Tracheal epithelial cell (primary cell): ENCODE results near the gene OSCAR. TPM values are rescaled to one million over a fixed set of nuclear protein-coding genes. Genes with fewer than 3 reads are reported as not detected.

Experiments
- total RNA-seq: library from RNA; depleted of rRNA; stranded (reverse); fragments of >200 nt; gene quantifications from 2 replicates; pipeline ENCODE4 v1.2.1, GENCODE V29; 2014

OSCAR gene
- 0.72 and 1.1 TPM in 2 replicates for total RNA-seq

DNA sequence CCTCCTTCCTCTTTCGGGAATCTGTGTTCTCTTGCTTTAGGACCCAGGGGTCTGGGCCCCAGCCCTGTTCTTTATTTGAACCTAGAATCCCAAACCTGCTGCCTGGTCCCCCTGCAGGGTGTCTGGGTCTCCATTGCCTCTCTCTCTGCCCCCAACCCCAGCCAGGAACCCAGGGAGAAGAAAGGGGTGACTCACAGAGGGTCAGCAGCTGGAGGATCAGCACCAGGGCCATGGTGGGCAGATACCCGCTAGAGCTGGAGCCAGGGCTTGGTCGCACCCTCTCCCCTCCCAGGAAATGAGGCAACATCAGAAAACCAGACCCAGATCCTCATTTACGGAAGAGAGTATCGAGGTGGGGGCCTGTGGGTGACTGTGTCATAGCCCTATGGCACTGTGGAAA is at the start of gene OSCAR:
Gene OSCAR, minus strand, starts transcription at position 243 of the 400 bp plus-strand sequence. Its CDS starts 11 bp downstream, at position 232.

GRCh38 chr19:54137699-54138488 is 37.3 kb upstream of the OSCAR start, which contains the start of gene CNOT3:
Gene CNOT3 (plus strand): TSS chr19:54137762. CDS start chr19:54142979, 5,217 bp downstream.

DNA sequence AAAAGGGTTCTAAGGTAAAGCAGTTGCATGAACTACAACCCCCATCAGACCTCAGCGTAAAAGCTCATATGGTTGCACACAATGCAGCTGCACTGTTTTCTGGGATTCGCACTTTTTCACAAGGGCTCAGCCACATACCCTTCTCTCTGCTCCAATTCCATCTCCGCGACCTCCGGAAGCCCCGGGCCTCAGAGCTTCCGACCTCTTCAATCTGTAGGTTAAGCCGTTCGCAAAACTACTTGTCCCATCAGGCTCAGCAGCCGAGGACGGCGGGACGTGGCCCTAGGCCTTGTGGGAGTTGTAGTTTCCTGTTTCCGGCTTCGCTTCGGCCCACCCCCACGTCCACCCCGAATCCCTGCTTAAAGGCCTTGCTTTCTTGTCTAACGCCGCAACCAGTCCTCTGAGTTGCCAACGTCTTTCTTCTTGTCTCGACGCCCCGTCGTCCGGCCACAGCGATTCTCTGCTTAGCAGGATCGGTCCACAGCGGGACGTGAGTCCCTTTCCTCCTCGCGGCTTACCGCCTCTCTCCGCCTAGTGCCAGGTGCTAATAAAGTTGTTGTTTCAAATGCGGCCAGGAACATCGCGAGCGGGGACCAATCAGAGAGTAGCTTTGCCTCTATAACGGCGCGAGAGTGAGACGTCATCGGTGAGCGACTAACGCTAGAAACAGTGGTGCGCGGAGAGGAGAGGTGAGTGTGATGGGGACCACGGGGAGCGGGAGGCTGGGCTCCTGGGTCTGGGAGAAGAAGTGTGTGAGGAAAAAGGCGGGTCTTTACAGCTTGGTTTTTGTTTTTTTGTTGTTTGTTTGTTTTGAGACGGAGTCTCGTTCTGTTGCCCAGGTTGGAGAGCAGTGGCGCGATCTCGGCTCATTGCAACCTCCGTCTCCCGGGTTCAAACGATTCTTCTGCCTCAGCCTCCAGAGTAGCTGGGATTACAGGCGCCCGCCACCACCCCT is 14.8 kb upstream of the OSCAR start, which contains the start of the genes PRPF31 and TFPT:
Gene PRPF31, plus strand, starts transcription at position 646 of the 955 bp plus-strand sequence. CDS start 2,525 bp downstream, outside the sequence.
Gene TFPT, minus strand, starts transcription at position 549 of the 955 bp plus-strand sequence. Its CDS starts 388 bp downstream, at position 161.

DNA sequence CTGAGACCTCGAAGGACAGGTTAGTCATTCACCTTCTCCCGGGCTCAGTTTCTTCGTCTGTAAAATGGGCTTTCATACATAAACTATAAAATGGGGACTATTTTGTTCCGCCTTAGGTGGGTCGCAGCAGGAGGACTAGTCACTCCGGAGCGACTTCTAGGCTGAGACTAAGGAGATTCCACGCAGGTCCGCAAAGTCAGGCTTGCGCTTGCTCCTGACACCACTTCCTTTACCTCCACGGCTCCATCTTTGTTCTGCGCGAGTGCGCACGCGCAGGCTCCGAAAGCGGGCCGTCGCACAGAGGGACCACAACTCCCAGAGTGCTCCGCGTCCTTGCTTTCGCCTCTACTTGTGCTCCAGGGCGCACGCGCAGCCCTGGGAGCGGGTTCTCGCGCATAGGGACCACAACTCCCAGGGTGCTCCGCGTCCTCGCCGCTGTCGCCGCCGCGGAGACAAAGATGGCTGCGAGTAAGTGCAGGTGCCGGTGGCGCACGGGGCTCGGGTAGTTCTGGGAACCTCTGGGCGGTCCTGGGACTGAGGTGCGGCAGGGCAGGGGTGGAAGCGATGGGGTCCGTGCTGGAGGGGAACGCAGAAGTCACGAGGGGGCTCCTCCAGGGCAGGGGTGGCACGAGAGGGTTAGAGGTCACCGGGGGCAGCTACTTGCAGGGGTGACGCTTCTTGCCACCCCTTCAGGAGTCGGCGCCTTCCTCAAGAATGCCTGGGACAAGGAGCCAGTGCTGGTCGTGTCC is 2.0 kb upstream of the OSCAR start, which contains the start of gene NDUFA3:
Gene NDUFA3, plus strand, starts transcription at position 435 of the 749 bp plus-strand sequence. Its CDS starts 24 bp downstream, at position 459.

GRCh38 chr19:54081032-54081431 is 19.6 kb downstream of the OSCAR start, which contains the start of gene TARM1:
Gene TARM1 (minus strand): TSS chr19:54081365. CDS start chr19:54081340, 25 bp downstream.

DNA sequence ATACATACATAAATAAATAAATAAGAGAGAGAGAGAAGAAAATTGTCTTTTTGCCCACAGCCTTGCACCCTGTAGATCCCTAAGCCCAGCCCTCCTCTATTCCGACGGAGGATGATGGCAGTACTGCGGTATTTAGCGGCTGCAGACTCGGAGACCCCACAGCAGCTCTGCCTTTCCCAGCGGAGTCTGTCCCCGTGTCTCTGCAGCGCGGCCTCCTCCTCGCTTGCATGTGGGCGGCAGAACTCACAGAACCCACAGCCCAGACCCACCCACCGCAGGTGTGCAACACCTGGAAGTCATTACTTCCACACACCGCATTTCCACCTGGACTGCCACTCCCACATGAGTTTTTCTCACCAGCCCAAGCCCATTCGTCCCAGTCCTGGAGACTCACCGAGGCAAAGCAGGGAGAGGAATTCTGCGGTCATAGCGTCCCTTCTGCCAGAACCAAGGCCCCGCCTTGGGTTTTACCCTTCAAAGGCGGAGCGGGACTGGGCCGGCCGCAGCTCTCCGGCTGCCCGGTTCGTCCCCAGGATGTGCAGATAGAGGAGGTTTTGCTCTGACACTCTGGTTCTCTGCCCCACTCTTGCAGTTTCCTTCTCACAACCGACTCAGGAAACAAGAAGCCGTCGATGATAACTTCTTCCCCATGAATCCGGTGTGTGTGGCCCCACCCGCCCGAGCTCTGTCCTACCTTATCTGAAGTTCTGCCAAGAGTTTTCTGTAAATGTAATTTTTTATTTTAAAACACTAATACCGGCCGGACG is 37.1 kb downstream of the OSCAR start, which contains the start of gene VSTM1:
Gene VSTM1, minus strand, starts transcription at position 548 of the 767 bp plus-strand sequence. Its CDS starts 120 bp downstream, at position 428.

Other genes starting within 250 kb of the OSCAR start
- gene MYADM, start 232.9 kb downstream of the OSCAR start, total RNA-seq = 1.5 and 8.2 TPM in 2 replicates
- under 0.01 TPM in 1 of 2 replicates, not detected in the other for gene PRKCG, start 218.6 kb downstream of the OSCAR start, total RNA-seq
- not detected in 2 replicates for gene CACNG7, start 191.5 kb downstream of the OSCAR start, total RNA-seq
- not detected in 2 replicates for gene CACNG8, start 137.9 kb downstream of the OSCAR start, total RNA-seq
- gene CACNG6, start 109.2 kb downstream of the OSCAR start, total RNA-seq = not detected in 2 replicates
- not detected in 2 replicates for gene VSTM1, start 36.9 kb downstream of the OSCAR start, total RNA-seq
- gene TARM1, start 19.4 kb downstream of the OSCAR start, total RNA-seq = not detected in 2 replicates
- gene NDUFA3, start 2.1 kb upstream of the OSCAR start, total RNA-seq = 3.4 and 4.5 TPM in 2 replicates
- gene TFPT, start 14.9 kb upstream of the OSCAR start, total RNA-seq = 4.9 and 14.9 TPM in 2 replicates
- 40.3 and 50.6 TPM in 2 replicates for gene PRPF31, start 15.0 kb upstream of the OSCAR start, total RNA-seq
- 3.4 and 7.5 TPM in 2 replicates for gene CNOT3, start 37.0 kb upstream of the OSCAR start, total RNA-seq
- gene LENG1, start 58.9 kb upstream of the OSCAR start, total RNA-seq = 5.5 and 6.7 TPM in 2 replicates
- 32.5 and 38.2 TPM in 2 replicates for gene TMC4, start 72.4 kb upstream of the OSCAR start, total RNA-seq
- 19.2 and 30.1 TPM in 2 replicates for gene MBOAT7, start 88.8 kb upstream of the OSCAR start, total RNA-seq
- gene TSEN34, start 90.5 kb upstream of the OSCAR start, total RNA-seq = 118 and 129 TPM in 2 replicates
- gene RPS9, start 100.1 kb upstream of the OSCAR start, total RNA-seq = 2,554 and 3,066 TPM in 2 replicates
- gene LILRB3, start 122.2 kb upstream of the OSCAR start, total RNA-seq = not detected in 2 replicates
- not detected in 2 replicates for gene LILRA6, start 142.0 kb upstream of the OSCAR start, total RNA-seq
- gene LILRB5, start 156.5 kb upstream of the OSCAR start, total RNA-seq = not detected in 2 replicates
- not detected in 2 replicates for gene LILRB2, start 180.3 kb upstream of the OSCAR start, total RNA-seq
- gene LILRA5, start 212.4 kb upstream of the OSCAR start, total RNA-seq = not detected in 2 replicates
- not detected in 2 replicates for gene LILRA4, start 238.4 kb upstream of the OSCAR start, total RNA-seq